Epithelial cell of proximal tubule (primary cell): ENCODE data around the gene HLA-DQA2. TPM values are rescaled to one million over a fixed set of nuclear protein-coding genes. Genes with fewer than 3 reads are reported as not detected.

ENCODE experiments used
- DNase-seq: peaks from one replicate; pipeline ENCODE4 v3.0.0-alpha.2; 2011; ENCODE audit warnings: low read depth
- H3K4me3 ChIP-seq: 2 replicates; pipeline ENCODE4 v1.5.1; 2011; ENCODE audit warnings: low read depth, mild to moderate bottlenecking, low read length
- total RNA-seq: library from RNA; depleted of rRNA; stranded (reverse); fragments of >200 nt; gene quantifications from 2 replicates; pipeline ENCODE4 v1.2.3, GENCODE V29; 2015
- TF ChIP-seq, protein P1 (sequence below): conservative IDR thresholded peaks from 2 replicates; pipeline ENCODE4 v1.5.1; 2012; ENCODE audit warnings: low read depth, mild to moderate bottlenecking, low read length

The HLA-DQA2 gene
- total RNA-seq, 1 donor from 2014 or later, result not detected

DNA sequence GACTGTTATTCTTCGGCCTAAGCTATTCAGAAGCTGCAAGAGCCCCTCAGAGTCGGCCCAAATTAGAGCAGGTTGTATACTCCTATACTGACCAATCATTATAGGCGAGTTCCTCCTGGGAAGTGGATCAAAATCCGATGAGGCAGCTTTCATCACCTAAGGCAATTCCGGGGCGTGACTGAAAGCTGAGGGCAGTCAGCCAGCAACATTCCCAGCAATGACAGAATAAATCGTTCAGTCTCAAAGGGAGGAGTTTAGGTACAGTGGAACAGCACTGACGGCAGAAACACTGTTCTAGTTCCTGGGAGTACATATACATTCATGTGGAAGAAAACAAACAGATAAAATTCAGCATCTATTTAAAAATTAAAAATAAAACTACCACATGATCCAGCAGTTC lies 11.4 kb downstream of the HLA-DQA2 start:
- H3K4me3 ChIP-seq, result no peak overlapping the region
- TF ChIP-seq, protein P1, sequence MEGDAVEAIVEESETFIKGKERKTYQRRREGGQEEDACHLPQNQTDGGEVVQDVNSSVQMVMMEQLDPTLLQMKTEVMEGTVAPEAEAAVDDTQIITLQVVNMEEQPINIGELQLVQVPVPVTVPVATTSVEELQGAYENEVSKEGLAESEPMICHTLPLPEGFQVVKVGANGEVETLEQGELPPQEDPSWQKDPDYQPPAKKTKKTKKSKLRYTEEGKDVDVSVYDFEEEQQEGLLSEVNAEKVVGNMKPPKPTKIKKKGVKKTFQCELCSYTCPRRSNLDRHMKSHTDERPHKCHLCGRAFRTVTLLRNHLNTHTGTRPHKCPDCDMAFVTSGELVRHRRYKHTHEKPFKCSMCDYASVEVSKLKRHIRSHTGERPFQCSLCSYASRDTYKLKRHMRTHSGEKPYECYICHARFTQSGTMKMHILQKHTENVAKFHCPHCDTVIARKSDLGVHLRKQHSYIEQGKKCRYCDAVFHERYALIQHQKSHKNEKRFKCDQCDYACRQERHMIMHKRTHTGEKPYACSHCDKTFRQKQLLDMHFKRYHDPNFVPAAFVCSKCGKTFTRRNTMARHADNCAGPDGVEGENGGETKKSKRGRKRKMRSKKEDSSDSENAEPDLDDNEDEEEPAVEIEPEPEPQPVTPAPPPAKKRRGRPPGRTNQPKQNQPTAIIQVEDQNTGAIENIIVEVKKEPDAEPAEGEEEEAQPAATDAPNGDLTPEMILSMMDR, result no peak
- DNase-seq, result no peak

DNA sequence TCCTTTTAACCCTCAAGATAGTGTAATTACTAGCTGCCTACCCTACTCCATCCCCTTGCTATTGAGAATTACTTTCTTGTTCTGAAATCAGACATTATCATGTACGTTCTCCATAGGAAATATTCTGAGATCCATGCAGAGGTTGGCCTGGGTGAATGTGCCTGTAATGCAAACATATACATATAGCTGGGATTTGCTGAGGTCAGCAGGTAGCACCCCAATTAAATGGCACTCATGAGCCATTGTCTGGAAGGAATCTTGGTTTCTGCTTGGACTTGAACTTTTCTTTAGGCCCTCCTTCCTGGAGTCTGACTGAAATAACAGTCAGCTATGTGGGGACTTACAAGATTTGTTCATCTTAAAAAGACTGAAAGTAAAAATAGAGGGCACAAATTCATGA lies 18.5 kb downstream of the HLA-DQA2 start:
- TF ChIP-seq, protein P1, result no peak
- no peak overlapping the region for H3K4me3 ChIP-seq
- no peak for DNase-seq

DNA sequence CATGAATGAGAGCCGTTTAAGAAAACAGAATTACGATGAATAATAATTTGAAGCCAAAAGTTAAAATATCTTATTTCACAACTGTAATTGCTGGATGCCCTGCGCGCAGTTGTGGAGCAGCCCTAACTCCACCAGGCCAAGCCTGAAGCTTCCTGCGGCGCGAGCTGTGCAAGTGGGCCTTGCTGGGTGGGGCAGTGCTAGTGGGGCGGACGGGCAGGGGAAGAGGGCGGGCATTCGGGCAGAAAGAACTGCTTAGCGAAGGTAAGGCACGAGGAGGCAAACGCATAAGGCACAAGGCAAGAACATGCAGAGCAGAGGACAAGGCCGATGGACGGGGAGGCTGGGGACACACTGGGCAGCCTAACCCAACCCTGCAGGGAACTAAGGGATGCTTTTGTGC lies 19.9 kb downstream of the HLA-DQA2 start:
- H3K4me3 ChIP-seq, result no peak overlapping the region
- no peak for DNase-seq
- TF ChIP-seq, protein P1, result no peak

DNA sequence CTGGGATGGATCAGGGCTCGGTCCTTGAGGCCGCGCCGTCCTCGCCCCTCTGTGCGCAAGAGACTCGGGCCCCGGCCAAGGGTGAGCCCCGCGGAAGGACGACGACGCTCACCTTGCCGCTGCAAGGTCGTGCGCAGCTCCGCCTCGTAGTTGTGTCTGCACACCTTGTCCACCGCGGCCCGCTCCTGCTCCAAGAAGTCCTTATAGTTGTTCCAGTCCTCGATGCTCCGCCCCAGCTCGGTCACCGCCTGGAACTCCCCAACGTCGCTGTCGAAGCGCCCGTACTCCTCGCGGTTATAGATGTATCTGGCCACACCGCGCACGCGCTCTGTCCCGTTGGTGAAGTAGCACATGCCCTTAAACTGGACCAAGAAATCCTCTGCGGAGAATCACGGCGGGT lies 20.4 kb downstream of the HLA-DQA2 start:
- TF ChIP-seq, protein P1, result no peak
- DNase-seq, result no peak

DNA sequence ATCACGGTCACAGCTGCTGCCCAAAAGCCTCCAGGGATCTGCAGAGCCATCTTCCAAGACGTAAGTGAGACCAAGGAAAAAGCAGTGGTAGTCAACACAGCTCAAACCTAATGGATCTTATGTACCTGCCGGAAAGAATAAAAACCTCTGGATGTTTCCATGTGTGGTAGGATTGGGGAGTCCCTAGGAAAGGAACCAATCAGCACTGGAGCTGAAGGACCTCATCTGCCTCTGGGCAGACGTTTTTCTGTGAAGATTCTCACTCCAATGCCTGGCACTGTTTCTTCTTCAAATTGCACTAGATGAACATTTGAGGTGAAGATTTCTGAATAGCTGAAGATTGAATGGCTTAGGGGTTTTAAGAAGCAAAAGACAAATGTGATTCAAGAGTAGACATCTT lies 22.2 kb downstream of the HLA-DQA2 start, which contains the start of gene HLA-DQB2:
TSS of gene HLA-DQB2 (minus strand) at position 112 of the 400 bp plus-strand sequence. CDS start at position 50, 62 bp downstream.
- TF ChIP-seq, protein P1, result no peak
- no peak for DNase-seq
- no peak within 1 kb of the TSS for H3K4me3 ChIP-seq

More for the DNA sequence above, 20.4 kb downstream of the HLA-DQA2 start:
- H3K4me3 ChIP-seq, result no peak overlapping the region

DNA sequence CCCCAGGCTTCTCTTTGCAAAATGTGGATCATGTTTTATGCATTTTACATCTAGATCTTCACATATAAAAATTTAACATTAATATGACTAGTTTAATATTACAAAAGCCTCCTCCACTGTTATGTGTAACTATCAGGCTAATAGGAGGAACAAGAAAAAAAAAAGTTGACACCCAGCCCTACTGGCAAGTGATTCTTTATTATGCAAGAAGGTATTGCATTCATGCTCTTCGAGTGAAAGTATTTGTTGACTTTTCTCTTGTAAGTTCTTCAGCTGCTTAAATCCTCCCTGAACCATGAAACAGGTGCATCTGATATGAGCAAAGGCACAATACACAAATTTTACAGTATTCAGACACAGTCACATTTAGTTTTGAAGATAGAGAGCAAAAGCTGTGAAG lies 22.9 kb downstream of the HLA-DQA2 start:
- TF ChIP-seq, protein P1, result no peak

DNA sequence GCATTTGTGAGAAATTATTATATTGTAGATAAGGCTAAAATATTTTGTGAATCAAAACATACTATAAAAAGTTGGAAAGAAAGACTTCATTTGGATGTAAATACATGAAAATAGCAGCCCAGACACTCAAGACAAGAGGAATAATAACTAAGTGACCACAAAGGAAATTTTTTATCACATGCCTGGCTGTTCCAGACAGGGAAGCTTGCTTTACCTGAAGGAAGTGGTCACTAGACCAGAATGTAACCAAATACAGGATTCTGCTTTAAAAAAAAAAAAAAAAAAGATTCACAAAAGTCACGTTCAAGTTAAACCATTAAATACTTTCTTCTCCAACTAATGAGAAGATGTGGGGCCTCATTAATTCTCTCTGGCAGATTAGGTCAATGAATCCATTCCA lies 31.5 kb downstream of the HLA-DQA2 start:
- H3K4me3 ChIP-seq, result no peak overlapping the region
- TF ChIP-seq, protein P1, result no peak
- DNase-seq, result no peak

More for the DNA sequence above, 22.9 kb downstream of the HLA-DQA2 start:
- DNase-seq, result no peak
- no peak overlapping the region for H3K4me3 ChIP-seq
